Mucosa of rectum (tissue), 2 donors: ENCODE results near the gene CTCF.

Experiments
- H3K27ac ChIP-seq, 2 donors: one replicate each; pipeline ENCODE4 v1.7.0; 2013; ENCODE audit warnings: inconsistent platforms in 2 of 2, low read depth in 2 of 2, low read length in 2 of 2
- H3K27me3 ChIP-seq, 2 donors: one replicate each; pipeline ENCODE4 v1.7.0; 2013; ENCODE audit warnings: low read length in 2 of 2; ENCODE audit not compliant: control insufficient read depth in 2 of 2, insufficient read depth in 2 of 2
- H3K36me3 ChIP-seq, 2 donors: one replicate each; pipeline ENCODE4 v1.7.0; 2013; ENCODE audit warnings: low read length in 2 of 2; ENCODE audit not compliant: control insufficient read depth in 2 of 2, insufficient read depth in 2 of 2
- H3K4me1 ChIP-seq, 2 donors: one replicate each; pipeline ENCODE4 v1.7.0; 2013; ENCODE audit warnings: low read length in 2 of 2, mild to moderate bottlenecking in 1 of 2; ENCODE audit not compliant: control insufficient read depth in 2 of 2, insufficient read depth in 2 of 2
- H3K4me3 ChIP-seq, 2 donors: one replicate each; pipeline ENCODE4 v1.7.0; 2013; ENCODE audit warnings: low read length in 2 of 2
- H3K9ac ChIP-seq, 2 donors: one replicate each; pipeline ENCODE4 v1.7.0; 2013; ENCODE audit warnings: low read length in 2 of 2, low read depth in 1 of 2, mild to moderate bottlenecking in 1 of 2
- H3K9me3 ChIP-seq, 2 donors: one replicate each; pipeline ENCODE4 v1.7.0; 2013; ENCODE audit warnings: low read length in 2 of 2; ENCODE audit not compliant: control insufficient read depth in 2 of 2
- donor health status: healthy.
- donor health status: Normal muscosa, but diverticular disease.

Gene CTCF

DNA sequence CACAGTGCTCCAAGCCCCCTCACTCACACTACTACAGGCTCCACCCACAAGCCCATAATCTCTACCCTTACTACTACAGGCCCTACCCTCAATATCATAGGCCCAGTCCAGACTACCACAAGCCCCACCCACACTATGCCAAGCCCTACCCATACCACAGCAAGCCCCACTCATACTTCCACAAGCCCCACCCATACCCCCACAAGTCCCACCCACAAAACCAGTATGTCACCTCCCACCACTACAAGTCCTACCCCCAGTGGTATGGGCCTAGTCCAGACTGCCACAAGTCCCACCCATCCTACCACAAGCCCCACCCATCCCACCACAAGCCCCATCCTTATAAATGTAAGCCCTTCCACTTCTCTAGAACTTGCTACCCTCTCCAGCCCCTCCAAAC, 19.9 kb upstream of the CTCF start:
- Histone ChIP-seq H3K27ac (no peak overlapping the region), H3K4me1 (peaks cover 26 to 29% of the 10 kb centered on the region in 2 donors), H3K9ac (no peak overlapping the region), H3K27me3 (peaks cover 2 to 7% of the 10 kb centered on the region in 2 donors), H3K4me3 (no peak overlapping the region), H3K9me3 (no peaks in the 10 kb centered on the region), H3K36me3 (peaks cover 6 to 40% of the 10 kb centered on the region in 2 donors)

DNA sequence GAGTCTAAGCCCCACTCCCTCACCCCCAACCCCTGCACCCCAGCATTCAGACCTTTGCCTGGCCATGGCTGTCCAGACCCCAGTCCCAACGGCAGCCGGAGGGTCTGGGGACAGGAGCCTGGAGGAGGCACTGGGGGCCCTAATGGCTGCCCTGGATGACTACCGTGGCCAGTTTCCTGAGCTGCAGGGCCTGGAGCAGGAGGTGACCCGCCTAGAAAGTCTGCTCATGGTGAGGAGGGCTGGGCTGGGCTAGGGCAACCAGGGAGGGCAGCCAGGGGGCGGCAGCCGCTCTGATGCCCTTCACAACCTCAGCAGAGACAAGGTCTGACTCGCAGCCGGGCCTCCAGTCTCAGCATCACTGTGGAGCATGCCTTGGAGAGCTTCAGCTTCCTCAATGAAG, 19.3 kb upstream of the CTCF start:
- Histone ChIP-seq H3K9me3 (no peaks in the 10 kb centered on the region), H3K36me3 (peaks cover 6 to 40% of the 10 kb centered on the region in 2 donors), H3K9ac (no peak overlapping the region), H3K4me3 (no peak overlapping the region), H3K27ac (no peak overlapping the region), H3K4me1 (peaks cover 32 to 33% of the 10 kb centered on the region in 2 donors), H3K27me3 (peaks cover 2 to 7% of the 10 kb centered on the region in 2 donors)

DNA sequence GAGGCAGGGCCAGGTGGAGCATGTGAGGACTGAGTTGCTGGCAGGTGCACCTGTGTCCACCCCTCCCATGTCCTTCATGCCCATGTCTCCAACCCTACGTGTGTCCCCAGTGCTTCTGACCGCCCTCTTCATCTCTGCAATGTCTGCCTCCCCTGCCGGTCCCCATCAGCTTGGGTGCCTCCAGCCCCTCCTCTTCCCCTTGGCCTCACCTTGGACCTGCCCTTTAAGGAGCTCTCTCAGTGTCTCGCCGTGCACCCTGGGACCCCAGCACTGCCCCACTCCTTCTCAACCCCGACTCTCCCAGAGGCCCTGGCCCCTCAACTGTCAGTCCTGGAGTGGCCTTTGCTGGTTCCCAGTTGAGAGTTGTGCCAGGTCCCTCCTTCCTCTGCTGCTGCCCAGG, 18.7 kb upstream of the CTCF start:
- Histone ChIP-seq H3K27ac (no peak overlapping the region), H3K9me3 (no peaks in the 10 kb centered on the region), H3K36me3 (peaks cover 6 to 43% of the 10 kb centered on the region in 2 donors), H3K4me1 (peaks cover 35 to 37% of the 10 kb centered on the region in 2 donors), H3K9ac (no peak overlapping the region), H3K27me3 (peaks cover 0 to 7% of the 10 kb centered on the region in 2 donors), H3K4me3 (no peak overlapping the region)

DNA sequence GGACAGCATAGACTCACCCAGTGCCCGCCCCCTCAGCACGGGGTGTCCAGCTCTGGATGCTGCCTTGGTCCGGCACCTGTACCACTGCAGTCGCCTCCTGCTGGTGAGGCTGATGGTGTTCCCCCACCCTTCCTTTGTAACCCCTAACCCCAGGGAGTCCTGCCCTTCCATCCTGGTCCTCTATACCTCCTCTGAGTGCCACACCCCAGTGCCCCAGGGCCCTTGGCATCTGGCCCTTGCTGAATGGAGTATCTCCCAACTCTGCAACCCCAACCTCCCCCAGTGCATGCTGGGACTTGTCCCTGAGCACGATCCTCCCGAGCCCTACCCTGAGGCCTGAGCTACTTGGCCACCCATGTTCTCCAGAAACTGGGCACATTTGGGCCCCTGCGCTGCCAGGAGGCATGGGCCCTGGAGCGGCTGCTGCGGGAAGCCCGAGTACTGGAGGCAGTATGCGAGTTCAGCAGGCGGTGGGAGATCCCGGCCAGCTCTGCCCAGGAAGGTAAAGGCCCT, 17.9 kb upstream of the CTCF start:
- peaks cover 30% of the 10 kb centered on the region in 2 donors for H3K4me1 ChIP-seq
- peaks cover 6 to 43% of the 10 kb centered on the region in 2 donors for H3K36me3 ChIP-seq

DNA sequence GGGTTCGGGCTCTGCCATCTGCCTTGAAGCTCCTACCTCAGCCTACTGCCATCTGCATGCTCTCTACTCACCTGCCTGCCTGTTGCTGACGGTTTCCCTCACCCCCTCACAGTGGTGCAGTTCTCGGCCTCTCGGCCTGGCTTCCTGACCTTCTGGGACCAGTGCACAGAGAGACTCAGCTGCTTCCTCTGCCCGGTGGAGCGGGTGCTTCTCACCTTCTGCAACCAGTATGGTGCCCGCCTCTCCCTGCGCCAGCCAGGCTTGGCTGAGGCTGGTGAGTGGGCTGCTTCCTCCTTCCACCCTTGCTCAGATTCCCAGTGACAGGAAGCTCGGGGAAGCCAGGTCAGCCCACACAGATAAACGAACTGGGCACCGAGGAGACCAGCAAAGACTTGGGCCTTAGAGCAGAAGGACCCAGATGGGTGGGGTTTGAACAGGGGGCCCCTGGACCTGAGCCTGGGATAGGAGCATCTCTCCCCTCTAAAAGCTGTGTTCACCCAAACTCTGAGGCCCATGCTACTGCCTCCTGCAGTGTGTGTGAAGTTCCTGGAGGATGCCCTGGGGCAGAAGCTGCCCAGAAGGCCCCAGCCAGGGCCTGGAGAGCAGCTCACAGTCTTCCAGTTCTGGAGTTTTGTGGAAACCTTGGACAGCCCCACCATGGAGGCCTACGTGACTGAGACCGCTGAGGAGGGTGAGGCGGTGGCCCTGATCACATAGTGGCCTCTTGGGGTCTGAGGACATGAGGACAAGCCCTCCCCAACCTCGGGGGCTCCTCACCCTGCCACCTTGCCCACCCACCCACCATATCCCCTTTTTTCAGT, 17.3 kb upstream of the CTCF start:
- peaks cover 6 to 38% of the 10 kb centered on the region in 2 donors for H3K36me3 ChIP-seq
- no peak overlapping the region for H3K4me3 ChIP-seq
- H3K9me3 ChIP-seq = no peaks in the 10 kb centered on the region
- peaks cover 27 to 28% of the 10 kb centered on the region in 2 donors for H3K4me1 ChIP-seq
- H3K27ac ChIP-seq = no peak overlapping the region
- no peak overlapping the region for H3K9ac ChIP-seq
- no peaks in the 10 kb centered on the region for H3K27me3 ChIP-seq

More for the DNA sequence above, 17.9 kb upstream of the CTCF start:
- Histone ChIP-seq H3K27ac (no peak overlapping the region), H3K27me3 (no peaks in the 10 kb centered on the region), H3K9ac (no peak overlapping the region), H3K9me3 (no peaks in the 10 kb centered on the region), H3K4me3 (no peak overlapping the region)

DNA sequence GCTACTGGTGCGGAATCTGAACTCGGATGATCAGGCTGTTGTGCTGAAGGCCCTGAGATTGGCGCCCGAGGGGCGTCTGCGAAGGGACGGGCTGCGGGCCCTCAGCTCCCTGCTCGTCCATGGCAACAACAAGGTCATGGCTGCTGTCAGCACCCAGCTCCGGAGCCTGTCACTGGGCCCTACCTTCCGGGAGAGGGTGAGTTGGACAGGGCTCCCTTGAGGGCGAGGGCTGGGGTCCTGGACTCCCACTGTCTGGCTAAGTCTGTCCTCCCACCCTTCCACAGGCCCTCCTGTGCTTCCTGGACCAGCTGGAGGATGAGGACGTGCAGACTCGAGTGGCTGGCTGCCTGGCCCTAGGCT, 16.7 kb upstream of the CTCF start:
- Histone ChIP-seq H3K36me3 (peaks cover 6 to 35% of the 10 kb centered on the region in 2 donors), H3K27ac (no peak overlapping the region), H3K4me1 (peaks cover 27 to 28% of the 10 kb centered on the region in 2 donors)

DNA sequence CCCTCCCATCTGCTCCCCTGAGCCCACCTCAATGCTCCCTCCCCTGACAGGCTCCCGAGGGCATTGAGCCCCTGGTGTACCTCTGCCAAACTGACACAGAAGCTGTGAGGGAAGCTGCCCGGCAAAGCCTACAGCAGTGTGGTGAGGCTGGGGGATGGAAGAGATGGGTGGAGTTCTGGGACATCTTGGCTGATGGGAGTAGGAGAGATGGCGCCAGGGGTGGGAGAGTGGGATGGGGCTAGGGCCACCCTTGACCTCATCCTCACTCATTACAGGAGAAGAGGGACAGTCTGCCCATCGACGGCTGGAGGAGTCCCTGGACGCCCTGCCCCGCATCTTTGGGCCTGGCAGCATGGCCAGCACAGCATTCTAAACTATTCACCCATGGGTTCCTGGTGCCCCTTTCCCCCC, 16.2 kb upstream of the CTCF start:
- no peak overlapping the region for H3K9ac ChIP-seq
- H3K36me3 ChIP-seq = peaks cover 3 to 32% of the 10 kb centered on the region in 2 donors
- no peak overlapping the region for H3K4me3 ChIP-seq
- peak overlapping the region in 1 of 2 donors; percentile 78 for H3K27ac ChIP-seq
- no peaks in the 10 kb centered on the region for H3K9me3 ChIP-seq
- H3K4me1 ChIP-seq = peaks cover 27 to 28% of the 10 kb centered on the region in 2 donors
- H3K27me3 ChIP-seq = no peaks in the 10 kb centered on the region

More for the DNA sequence above, 16.7 kb upstream of the CTCF start:
- Histone ChIP-seq H3K4me3 (no peak overlapping the region), H3K9ac (no peak overlapping the region), H3K27me3 (no peaks in the 10 kb centered on the region), H3K9me3 (no peaks in the 10 kb centered on the region)

DNA sequence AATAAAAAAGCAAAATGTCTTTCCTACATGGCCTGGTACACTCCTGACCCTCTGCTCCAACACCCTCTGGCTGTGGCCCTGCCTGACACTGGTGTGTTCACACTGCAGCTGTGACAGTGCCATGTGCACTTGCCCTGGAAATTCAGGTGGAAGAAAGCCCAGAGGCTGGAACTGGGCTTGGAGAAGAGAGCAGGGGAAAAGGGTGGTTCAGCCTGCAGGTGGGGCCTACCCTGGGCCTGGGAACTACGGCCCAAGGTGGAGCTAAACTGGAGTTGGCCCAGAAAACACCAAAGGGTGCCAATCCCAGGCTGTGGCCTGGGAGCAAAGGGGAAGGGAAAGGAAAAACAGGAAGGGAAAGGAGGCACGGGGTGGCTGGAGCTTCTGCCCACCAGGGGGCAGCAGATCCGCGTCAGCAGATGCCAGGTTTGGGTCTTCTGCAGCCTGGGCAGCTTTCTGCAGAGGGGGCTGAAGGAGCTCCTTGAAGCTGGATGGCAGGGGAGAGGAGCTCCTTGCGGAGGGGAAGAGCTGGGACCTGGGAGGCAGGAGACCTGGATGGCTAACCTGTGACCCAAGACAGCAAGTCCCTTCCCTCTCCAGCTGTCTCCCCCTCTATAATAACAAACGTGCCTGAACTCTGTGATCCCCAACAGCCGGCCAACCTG, 15.4 kb upstream of the CTCF start:
- H3K36me3 ChIP-seq = peaks cover 0 to 24% of the 10 kb centered on the region in 2 donors
- peak overlapping the region; percentile 52 to 78 for H3K27ac ChIP-seq
- H3K4me3 ChIP-seq = peak overlapping the region; percentile 37 to 50
- no peaks in the 10 kb centered on the region for H3K9me3 ChIP-seq
- H3K4me1 ChIP-seq = peaks cover 27 to 28% of the 10 kb centered on the region in 2 donors
- H3K9ac ChIP-seq = peak overlapping the region; percentile 10 to 34
- H3K27me3 ChIP-seq = no peaks in the 10 kb centered on the region

DNA sequence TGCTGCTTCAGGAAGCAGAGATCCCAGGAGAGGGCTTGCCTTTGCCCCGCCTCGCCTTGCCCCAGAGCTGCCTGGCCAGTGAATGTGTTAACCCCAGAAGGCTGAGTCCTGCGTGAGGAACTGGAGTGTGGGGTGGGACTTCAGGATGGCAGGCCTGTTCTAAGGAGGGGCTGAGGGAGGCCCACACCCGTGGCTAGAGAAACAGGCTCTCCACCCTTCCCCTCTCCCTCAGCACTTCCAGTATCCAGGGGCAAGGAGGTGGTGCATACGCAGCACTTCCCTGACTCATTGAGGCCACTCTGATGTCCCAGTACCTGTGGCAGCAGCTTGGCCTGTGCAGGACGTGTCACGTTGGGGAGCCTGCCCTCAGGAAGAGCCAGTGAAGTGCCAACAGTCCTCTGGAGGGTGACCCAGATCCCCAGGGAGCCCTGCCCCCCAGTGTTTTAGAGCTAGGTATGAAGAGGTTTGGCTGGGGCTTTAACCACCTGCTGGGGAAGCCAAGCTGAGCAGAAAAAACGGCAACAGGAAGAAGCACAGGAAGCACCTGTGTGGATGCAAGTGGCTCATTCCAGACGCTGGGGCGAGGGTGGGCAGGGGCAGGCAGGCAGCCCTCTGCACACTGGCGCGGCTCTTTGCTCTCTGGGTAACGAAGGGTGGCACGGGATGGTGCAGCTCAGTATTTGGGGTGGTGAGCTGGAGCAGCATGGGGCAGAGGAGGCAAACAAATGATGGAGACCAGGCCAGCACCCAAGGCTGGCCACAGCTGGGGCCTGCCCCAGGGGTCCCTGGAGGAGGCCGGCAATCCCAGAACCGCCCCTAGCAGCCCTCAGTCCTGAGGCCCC, 14.7 kb upstream of the CTCF start:
- no peak overlapping the region for H3K9ac ChIP-seq
- peaks cover 27 to 31% of the 10 kb centered on the region in 2 donors for H3K4me1 ChIP-seq
- peak overlapping the region; percentile 20 to 50 for H3K4me3 ChIP-seq

More for the DNA sequence above, 14.7 kb upstream of the CTCF start:
- Histone ChIP-seq H3K9me3 (no peaks in the 10 kb centered on the region), H3K36me3 (peaks cover 0 to 19% of the 10 kb centered on the region in 2 donors), H3K27me3 (no peaks in the 10 kb centered on the region), H3K27ac (peak overlapping the region; percentile 41 to 78)
